Retinal pigment epithelial cell (primary cell): ENCODE measurements around the gene TNS3.
A peak's percentile ranks its signal among the peaks of the same experiment; 100 is the strongest.

Source experiments
- DNase-seq: peaks from one replicate; pipeline ENCODE4 v3.0.0-alpha.2; 2010; ENCODE audit warnings: low read depth
- H3K4me3 ChIP-seq: 2 replicates; pipeline ENCODE4 v1.5.1; 2011; ENCODE audit warnings: mild to moderate bottlenecking, low read length, control low read depth, moderate library complexity
- CTCF ChIP-seq: conservative IDR thresholded peaks from 2 replicates; pipeline ENCODE4 v1.5.1; 2011; ENCODE audit warnings: low read depth, low read length, control low read depth, inconsistent platforms

TNS3 gene

GRCh38 chr7:47536661-47537611 is 45.0 kb downstream of the TNS3 start:
- peak overlapping the region; percentile 80 for H3K4me3 ChIP-seq
- DNase-seq: peak; percentile 83
- no peak for TF ChIP-seq CTCF

- TF ChIP-seq CTCF: no peak
- DNase-seq: no peak
- peak overlapping the region; percentile 80 for H3K4me3 ChIP-seq
These were observed 45.9 kb downstream of the TNS3 start for GRCh38 chr7:47535704-47536628.

GRCh38 chr7:47535035-47535703 is 46.7 kb downstream of the TNS3 start:
- peak overlapping the region; percentile 80 for H3K4me3 ChIP-seq
- no peak for DNase-seq

GRCh38 chr7:47534322-47535034 is 47.4 kb downstream of the TNS3 start:
- H3K4me3 ChIP-seq: peak overlapping the region; percentile 80
- peak; percentile 93 for DNase-seq
- peak; percentile 47 for TF ChIP-seq CTCF

More at GRCh38 chr7:47535035-47535703, 46.7 kb downstream of the TNS3 start:
- no peak for TF ChIP-seq CTCF

- H3K4me3 ChIP-seq: no peak overlapping the region
- no peak for DNase-seq
- TF ChIP-seq CTCF: no peak
These were observed 50.1 kb downstream of the TNS3 start for GRCh38 chr7:47531584-47532492.
